OCI-M2 (cell line): ENCODE data around the gene ESPN.

Source experiments
- DNase-seq: peaks from one replicate; lab custom pipeline; 2025; ENCODE audit not compliant: unreplicated experiment; lab: John Stamatoyannopoulos, UW

Gene ESPN

GRCh38 chr1:6463120-6463412 is 38.5 kb downstream of the ESPN start:
- no peak for DNase-seq

- DNase-seq, result no peak
These were observed 39.9 kb downstream of the ESPN start for GRCh38 chr1:6464514-6464836.

- DNase-seq, result no peak
These were observed 40.3 kb downstream of the ESPN start for GRCh38 chr1:6464915-6465314.

DNA sequence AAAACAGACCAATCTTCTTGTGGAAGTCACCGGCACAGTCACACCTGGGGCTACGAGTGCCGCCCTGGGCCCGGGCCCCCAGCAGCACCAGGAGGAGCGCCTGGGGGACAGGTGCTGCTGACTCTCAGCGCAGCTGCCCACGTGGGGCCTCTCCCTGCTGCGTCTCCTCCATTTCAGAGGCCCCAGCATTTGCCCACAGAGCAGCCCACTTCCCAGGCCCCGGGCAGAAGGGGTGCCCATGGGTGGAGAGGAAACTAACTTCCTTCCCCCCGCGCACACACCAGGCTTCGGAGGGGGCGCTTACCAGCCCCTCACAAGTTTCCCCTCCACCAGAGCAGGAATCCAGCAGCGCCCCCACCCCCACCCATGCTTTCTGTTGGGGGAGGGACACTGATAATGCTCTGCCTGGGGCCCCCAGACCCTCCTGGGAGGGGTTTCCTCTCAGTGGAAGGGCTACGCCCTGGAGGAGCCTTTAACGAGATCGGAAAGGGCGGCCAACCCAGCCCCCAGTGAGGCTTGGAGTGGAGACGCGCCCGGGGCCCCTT is 41.0 kb downstream of the ESPN start:
- no peak for DNase-seq

DNA sequence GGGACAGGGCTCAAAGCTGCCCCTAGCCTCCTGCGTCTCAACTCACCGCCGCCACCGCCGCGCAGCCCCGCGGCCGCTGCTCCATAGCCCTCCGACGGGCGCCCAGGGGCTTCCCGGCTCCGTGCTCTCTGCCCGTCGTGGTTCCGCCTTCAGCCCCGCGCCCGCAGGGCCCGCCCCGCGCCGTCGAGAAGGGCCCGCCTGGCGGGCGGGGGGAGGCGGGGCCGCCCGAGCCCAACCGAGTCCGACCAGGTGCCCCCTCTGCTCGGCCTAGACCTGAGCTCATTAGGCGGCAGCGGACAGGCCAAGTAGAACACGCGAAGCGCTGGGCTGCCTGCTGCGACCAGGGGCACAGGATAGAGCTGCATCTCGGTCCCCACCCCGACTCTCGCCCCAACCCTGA is 41.4 kb downstream of the ESPN start, which contains the start of gene TNFRSF25:
TNFRSF25 (minus strand) TSS at position 151 of the 400 bp plus-strand sequence; CDS start at position 85, 66 bp downstream.
- DNase-seq, result no peak

DNA sequence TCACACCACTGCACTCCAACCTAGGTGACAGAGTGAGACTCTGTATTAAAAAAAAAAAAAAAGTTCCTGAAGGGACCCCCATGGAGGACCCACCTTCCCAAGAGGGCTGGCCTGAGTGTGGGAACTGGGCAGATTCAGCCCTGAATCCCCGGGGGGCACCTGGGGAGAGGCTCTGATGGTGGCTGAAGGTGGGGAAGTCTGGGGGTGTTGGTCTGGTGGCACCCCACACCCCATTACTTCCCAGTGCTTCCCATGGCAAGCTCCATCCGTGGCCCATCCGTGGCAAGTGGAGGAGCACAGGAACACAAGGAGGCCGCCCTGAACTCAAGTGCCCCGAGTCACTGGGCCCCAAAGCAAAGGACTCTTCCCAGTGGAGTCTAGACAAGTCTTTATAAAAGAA is 42.2 kb downstream of the ESPN start:
- no peak for DNase-seq

- DNase-seq, result no peak
These were observed 42.6 kb downstream of the ESPN start for GRCh38 chr1:6467224-6467623.

DNA sequence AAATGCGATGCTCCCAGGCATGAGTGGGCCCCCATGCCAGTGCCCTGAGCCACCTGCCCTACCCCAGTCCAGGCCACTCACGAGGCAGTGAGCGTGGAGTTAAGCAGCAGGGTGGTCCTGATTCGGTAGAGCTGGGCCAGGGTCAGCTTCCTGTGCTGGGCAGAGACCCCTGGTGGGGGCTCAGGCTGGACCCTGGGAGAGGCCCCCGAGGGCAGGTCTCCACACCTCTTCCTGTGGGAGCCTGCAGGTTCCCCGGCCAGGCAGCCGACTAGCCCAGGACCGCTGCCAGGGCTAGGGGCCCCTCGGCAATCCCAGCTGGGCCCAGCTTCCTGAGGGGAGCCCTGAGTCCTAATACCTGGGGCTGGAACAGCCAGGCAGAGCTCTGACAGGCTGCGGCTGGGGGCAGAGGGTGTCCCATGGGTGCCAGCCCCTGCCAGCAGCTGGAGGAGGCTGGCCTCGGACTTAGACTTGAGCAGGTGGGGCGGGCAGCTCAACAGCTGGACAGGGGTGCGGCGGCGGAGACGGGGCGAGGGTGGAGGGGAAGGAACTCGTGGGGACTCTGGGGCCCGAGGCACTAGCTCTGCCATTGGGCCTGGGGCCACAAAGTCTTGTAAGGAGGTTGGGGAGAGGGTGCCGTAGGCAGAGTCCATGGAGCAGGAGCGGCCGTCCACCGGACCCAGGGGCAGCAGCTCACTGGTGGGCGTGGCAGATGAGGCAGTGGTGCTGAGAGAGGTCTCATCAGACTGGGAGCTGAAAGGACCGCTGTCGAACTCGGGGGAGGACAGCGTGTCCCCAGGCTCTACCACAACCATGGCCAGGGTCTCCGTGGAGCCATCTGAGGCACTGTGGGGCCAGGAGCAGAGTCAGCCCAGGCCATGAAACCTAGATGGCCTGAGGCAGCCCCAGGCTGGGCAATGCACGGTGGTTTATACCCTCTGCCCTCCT is 43.4 kb downstream of the ESPN start:
- no peak for DNase-seq

- DNase-seq, result no peak
These were observed 44.3 kb downstream of the ESPN start for GRCh38 chr1:6468729-6469461.

- no peak for DNase-seq
These were observed 45.8 kb downstream of the ESPN start for GRCh38 chr1:6470132-6471085.

DNA sequence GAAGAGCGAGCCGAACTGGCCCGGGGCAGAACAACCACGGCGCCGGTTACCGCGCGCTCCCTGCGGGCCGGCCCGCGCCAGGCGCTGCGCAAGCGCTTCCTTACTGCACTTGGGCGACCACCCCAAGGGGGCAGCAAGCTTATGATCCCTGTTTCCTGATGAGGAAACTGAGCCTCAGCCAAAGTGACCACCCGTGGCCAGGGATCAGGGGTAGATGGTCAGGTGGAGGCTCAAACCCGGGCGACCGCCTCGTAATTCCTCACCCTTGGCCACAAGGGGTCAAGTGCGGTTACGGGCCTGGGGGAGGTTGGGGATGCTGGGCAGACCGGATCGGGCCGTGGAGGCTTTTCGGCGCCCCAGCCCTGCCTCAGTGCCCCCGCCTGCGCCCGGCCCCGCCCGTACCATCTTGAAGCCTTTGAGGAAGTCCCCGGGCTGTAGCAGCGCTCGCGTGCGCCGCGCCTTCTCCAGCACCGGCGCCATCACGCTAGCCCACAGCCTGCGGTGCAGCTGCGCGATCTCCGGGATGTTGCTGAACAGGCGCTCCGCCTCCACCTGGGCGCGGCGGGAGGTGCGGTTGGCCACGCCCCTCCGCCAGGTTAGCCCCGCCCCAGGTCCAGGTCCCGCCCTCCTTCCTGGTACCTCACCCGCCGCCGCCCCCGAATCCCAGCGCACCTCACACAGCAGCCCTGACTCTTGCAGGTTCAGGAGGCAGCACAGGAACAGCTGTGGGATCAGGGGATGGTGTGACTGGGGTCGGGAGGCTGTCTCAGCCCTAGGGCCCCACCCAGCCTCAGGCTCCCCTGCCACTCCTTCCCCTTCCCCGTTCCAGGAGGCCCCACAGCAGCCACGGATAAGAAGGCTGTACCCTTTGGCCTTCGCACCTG is 46.8 kb downstream of the ESPN start:
- DNase-seq, result no peak

- no peak for DNase-seq
These were observed 47.4 kb downstream of the ESPN start for GRCh38 chr1:6471970-6472368.

GRCh38 chr1:6472391-6472790 is 47.8 kb downstream of the ESPN start:
- no peak for DNase-seq

DNA sequence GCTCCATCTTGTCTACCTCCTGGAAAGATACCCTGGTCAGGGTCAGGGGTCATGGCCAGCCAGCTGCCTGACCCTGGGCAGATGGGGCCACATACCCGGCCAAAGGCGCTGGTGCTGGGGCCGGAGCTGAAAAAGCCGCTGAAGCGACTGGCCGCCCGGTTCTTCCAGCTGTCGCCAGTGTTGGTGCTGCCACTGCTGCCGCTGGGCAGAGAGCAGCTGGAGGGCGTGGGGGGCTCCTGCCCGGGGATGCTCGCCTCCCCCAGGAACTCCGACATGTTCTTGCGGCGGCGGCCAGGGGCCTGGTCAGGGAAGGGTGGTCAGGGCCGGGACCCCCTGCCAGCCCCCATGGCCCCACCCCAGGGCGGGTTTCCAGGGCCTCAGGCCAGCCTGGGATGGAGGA is 48.6 kb downstream of the ESPN start:
- no peak for DNase-seq

DNA sequence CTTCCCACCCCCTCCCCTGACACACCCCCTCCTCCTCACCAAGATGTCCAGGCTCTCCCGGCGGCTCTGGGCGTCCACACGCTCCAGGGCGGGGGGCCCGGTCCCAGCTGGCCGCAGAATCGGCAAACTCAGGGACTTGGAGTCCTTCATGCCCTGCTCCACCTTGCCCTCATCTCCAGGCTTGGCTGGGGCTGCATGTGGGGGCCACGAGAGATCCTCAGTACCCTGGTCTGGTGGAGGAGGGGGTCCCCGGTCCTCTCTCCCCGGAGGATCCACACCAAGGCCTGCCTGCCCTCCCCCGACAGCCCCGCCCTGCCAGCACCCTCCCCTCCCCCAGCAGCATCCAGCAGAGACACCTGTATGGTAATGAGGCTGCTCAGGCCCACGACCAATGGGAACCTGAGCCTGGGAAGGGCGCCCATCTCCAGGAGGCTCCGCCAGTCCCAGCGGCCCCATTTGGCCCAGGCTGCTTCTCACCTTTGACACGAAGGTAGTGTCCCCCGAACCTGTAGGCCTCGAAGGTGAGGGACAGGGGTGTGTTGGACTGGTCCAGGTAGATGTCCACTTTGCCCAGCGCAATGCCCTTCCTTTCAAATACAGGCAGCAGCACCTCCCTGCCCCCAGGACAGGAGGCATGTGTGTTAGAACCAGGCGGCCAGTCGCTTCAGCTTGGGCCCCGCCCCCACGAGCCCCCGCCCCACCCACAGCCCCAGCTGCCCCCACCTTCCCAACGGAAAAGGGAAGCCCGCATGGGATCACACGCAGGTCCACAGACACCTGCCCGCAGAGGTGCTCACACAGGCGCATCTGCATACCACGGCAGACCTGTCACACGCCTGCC is 49.6 kb downstream of the ESPN start:
- no peak for DNase-seq

DNA sequence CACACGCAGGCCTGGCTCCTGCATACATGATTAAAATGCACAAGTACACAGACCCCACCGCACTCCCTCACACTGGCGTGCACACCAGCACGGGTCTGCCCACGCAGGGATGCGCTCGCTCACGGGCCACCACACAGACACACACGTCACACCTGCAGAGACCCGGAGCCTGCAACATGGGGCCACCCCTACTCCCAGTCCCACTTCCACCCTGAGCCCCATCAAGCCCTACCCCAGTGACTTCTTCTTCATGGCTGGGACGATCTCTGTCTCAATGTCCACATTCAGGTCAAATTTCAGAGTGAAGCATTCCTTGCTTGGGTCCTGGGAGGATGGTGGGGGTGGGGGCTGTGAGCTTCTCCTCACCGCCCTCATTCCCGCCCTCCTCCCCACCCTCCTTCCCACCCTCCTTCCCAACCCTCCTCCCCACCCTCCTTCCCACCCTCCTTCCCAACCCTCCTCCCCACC is 50.3 kb downstream of the ESPN start:
- no peak for DNase-seq

DNA sequence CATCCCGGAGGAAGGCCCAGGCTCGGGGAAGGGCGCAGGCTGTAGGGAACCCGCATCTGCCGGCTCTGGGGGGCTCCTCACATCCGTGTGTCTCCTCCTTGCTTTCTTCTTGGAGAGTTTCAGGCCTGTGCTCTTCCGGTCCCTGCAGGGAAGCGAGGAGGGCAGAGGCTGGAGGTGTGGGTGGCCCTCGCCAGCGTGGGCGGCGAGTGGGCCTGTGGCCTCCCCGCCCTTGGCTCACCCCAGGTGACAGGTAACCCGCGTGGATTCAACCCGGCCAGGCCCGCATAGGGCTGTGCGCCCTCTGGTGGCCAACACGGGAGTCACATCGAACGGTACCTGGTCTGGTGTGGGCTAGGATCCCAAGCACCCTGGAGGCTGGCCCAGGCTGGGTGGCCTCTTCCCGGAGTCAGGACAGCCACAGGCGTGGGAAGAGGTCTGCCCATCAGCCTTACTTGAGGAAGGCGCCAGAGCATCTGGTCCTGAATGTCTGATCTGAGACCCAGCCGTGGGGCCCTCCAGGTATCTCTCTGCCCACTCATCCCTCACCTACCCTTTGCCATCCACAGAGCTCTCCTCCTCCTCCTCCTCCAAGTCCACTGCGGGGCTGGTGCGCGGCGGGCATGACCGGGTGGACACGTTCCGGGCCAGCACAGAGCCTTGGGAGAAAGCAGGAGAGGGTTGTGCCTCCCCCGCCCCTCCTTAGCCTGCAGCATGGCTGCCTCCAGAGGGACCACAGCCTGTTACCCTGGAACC is 51.0 kb downstream of the ESPN start:
- no peak for DNase-seq

DNA sequence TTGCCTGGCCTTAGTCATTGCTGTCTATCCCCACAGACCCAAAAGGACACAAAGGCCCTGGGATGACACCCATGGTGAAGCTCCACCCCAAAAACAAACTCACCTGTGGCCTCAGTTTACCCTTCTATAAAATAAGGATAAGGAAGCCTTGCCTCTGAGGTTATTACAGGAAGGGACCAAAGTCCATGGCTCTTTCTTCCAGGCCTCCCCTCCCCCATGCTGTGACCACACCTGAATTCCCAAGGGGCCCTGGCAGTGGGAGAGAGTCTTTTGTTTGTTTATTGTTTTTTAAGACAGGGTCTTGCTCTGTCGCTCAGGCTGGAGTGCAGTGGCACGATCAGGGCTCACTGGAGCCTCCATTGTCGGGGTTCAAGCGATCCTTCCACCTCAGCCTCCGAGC is 51.9 kb downstream of the ESPN start:
- no peak for DNase-seq
